ENCODE results near the gene MRC2. TPM values are rescaled to one million over a fixed set of nuclear protein-coding genes. Genes with fewer than 3 reads are reported as not detected.
"Not testable (repeated sequence)": the region's sequence is repeated elsewhere in the genome, so short reads cannot be mapped to it uniquely, and the experiment has no call there.

MRC2 gene
- polyA plus RNA-seq, 3 donors = 0.04 TPM; not detected in 2

DNA sequence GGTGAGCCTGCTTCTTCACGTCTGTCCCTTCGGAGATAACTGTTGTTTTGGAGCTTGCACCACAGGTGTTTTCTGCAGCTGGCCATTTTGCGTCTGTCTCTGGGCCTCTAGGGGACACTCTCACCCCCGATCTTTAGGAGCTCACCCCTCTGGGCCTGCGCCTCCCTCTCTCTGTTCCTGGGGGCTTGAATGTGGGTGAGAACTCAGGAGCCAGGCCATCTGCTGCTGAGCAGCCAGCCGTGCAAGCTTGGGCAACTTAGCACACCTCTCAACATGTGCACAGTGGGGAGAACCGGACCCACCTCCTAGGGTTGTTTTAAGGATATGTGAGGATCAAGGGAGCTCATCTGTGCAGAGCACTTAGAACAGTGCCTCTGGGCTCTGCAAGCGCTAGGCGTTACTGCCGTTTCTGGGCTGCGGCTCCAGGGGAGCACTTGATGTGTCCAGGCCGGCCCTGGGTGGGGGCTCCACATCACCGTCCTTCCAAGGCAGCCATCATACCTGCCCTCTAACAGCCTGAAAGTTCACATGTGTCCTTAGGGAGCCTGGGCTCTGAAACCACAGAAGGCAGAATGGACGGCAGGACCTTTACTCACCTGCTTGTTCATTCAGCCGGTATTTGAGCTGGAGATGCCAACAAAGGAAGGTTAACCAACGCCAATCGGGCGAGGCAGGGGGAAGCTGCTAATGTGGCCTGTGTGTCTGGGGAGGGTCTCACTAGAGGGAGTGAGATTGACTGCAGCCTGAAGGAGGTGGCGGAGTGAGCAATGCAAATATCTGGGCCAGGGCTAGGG, 66.3 kb downstream of the MRC2 start:
- Histone ChIP-seq H3K27ac (ENCODE audit: low read depth in 1 of 2, low read length in 2 of 2) (no peak overlapping the region), H3K9me3 (replicated peaks in 1 of 2; ENCODE audit: control insufficient read depth in 1 of 2, insufficient read depth in 1 of 2, low read length in 2 of 2) (no peaks in the 10 kb centered on the region), H4K20me1 (ENCODE audit: insufficient read depth, low read length) (no peaks in the 10 kb centered on the region), H3K27me3 (ENCODE audit: control insufficient read depth in 2 of 2, insufficient read depth in 2 of 2, low read length in 2 of 2) (no peaks in the 10 kb centered on the region), H3K36me3 (replicated peaks in 1 of 2; ENCODE audit: control insufficient read depth in 1 of 2, insufficient read depth in 2 of 2, low read length in 2 of 2) (no peaks in the 10 kb centered on the region), H2AFZ (ENCODE audit: insufficient read depth, low read depth, low read length, poor library complexity, severe bottlenecking) (no peak overlapping the region), H3K4me3 (replicated peaks in 1 of 3; ENCODE audit: low read depth in 2 of 3, low read length in 3 of 3) (no peak overlapping the region), H3K4me1 (ENCODE audit: control insufficient read depth in 1 of 2, insufficient read depth in 2 of 2, low read length in 2 of 2) (peaks cover 4 to 5% of the 10 kb centered on the region in 2 donors), H3K9ac (ENCODE audit: insufficient read depth, low read length, poor library complexity, severe bottlenecking) (no peak overlapping the region), H3K79me2 (ENCODE audit: insufficient read depth, low read length) (no peaks in the 10 kb centered on the region), H3K4me2 (replicated peaks; ENCODE audit: extremely low read depth, low read length, poor library complexity, severe bottlenecking) (no peak overlapping the region)
- H3K4me1 Mint-ChIP-seq = peaks cover 7% of the 10 kb centered on the region
- no peak overlapping the region for H3K4me3 Mint-ChIP-seq
- 88% methylated on average over 16 of the region's 19 CpGs for WGBS (ENCODE audit: insufficient coverage)
- DNase-seq = no peak
- H3K9me3 Mint-ChIP-seq = peaks cover 0 to 6% (median 5%) of the 10 kb centered on the region in 7 donors
- no peaks in the 10 kb centered on the region for H3K36me3 Mint-ChIP-seq
- no peak overlapping the region for H3K27ac Mint-ChIP-seq
- TF ChIP-seq, protein P1, sequence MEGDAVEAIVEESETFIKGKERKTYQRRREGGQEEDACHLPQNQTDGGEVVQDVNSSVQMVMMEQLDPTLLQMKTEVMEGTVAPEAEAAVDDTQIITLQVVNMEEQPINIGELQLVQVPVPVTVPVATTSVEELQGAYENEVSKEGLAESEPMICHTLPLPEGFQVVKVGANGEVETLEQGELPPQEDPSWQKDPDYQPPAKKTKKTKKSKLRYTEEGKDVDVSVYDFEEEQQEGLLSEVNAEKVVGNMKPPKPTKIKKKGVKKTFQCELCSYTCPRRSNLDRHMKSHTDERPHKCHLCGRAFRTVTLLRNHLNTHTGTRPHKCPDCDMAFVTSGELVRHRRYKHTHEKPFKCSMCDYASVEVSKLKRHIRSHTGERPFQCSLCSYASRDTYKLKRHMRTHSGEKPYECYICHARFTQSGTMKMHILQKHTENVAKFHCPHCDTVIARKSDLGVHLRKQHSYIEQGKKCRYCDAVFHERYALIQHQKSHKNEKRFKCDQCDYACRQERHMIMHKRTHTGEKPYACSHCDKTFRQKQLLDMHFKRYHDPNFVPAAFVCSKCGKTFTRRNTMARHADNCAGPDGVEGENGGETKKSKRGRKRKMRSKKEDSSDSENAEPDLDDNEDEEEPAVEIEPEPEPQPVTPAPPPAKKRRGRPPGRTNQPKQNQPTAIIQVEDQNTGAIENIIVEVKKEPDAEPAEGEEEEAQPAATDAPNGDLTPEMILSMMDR (IDR thresholded peaks at IDR 0.05) = no peak
- peaks cover 0 to 6% (median 3%) of the 10 kb centered on the region in 3 donors for H3K27me3 Mint-ChIP-seq (ENCODE audit: low read depth in 3 of 3)
- intact Hi-C loops (cut with micrococcal nuclease) = no loop called here

DNA sequence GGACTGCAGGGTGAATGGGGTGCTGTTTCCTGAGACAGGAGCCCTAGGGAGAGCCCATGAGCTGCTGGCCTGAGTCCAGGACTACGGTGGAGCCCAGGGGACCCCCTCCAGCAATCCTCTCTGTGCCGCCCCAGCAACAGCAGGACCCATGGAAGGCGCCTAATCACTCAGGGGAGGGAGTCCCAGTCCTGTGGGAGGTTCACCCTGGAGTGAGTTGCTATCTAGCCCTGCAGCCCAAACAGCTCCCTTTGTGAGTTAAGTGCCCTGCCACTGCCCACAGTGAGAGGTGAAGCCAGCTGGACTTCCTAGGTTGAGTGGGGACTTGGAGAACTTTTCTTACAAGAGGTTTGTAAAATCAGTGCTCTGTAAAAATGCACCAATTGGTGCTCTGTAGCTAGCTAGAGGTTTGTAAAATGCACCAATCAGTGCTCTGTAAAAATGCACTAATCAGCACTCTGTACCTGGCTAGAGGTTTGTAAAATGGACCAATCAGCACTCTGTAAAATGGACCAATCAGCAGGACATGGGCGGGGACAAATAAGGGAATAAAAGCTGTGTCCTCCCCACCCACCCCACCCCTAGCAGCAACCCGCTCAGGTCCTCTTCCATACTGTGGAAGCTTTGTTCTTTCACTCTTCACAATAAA, 67.7 kb downstream of the MRC2 start:
- H3K9me3 Mint-ChIP-seq; H2AFZ ChIP-seq (ENCODE audit: insufficient read depth, low read depth, low read length, poor library complexity, severe bottlenecking); H4K20me1 ChIP-seq (ENCODE audit: insufficient read depth, low read length); H3K27me3 Mint-ChIP-seq (ENCODE audit: low read depth in 3 of 3); H3K36me3 Mint-ChIP-seq; H3K79me2 ChIP-seq (ENCODE audit: insufficient read depth, low read length); H3K4me2 ChIP-seq (replicated peaks; ENCODE audit: extremely low read depth, low read length, poor library complexity, severe bottlenecking); H3K27ac Mint-ChIP-seq; H3K9me3 ChIP-seq (replicated peaks in 1 of 2; ENCODE audit: control insufficient read depth in 1 of 2, insufficient read depth in 1 of 2, low read length in 2 of 2); H3K4me1 Mint-ChIP-seq; H3K27me3 ChIP-seq (ENCODE audit: control insufficient read depth in 2 of 2, insufficient read depth in 2 of 2, low read length in 2 of 2); H3K4me3 ChIP-seq (replicated peaks in 1 of 3; ENCODE audit: low read depth in 2 of 3, low read length in 3 of 3); intact Hi-C loops (cut with micrococcal nuclease); H3K9ac ChIP-seq (ENCODE audit: insufficient read depth, low read length, poor library complexity, severe bottlenecking); H3K36me3 ChIP-seq (replicated peaks in 1 of 2; ENCODE audit: control insufficient read depth in 1 of 2, insufficient read depth in 2 of 2, low read length in 2 of 2); H3K4me1 ChIP-seq (ENCODE audit: control insufficient read depth in 1 of 2, insufficient read depth in 2 of 2, low read length in 2 of 2); H3K4me3 Mint-ChIP-seq; H3K27ac ChIP-seq (ENCODE audit: low read depth in 1 of 2, low read length in 2 of 2); DNase-seq: not testable (repeated sequence)
- 17% methylated on average over 1 of the region's 5 CpGs for WGBS (ENCODE audit: insufficient coverage)
